Daoy (cell line): ENCODE data around the gene TET1. TPM values are rescaled to one million over a fixed set of nuclear protein-coding genes. Genes with fewer than 3 reads are reported as not detected.
"Not testable (repeated sequence)": the region's sequence is repeated elsewhere in the genome, so short reads cannot be mapped to it uniquely, and the experiment has no call there.

ENCODE experiments used
- DNase-seq: peaks from one replicate; pipeline ENCODE4 v3.0.0-alpha.2; 2015; ENCODE audit warnings: low read depth
- total RNA-seq: library from RNA; depleted of rRNA; stranded (reverse); fragments of >200 nt; shearing (Covaris generic); gene quantifications from 2 replicates; pipeline ENCODE4 v1.2.3, GENCODE V29; 2014

Gene TET1
- total RNA-seq, 1 experiment from 2014 or later, result 0.57 TPM

- no peak for DNase-seq
Measured at GRCh38 chr10:68611227-68611626, 51.1 kb downstream of the TET1 start.

- not testable (repeated sequence) for DNase-seq
Measured at GRCh38 chr10:68613974-68614373, 53.8 kb downstream of the TET1 start.

GRCh38 chr10:68617691-68618090 is 57.6 kb downstream of the TET1 start:
- not testable (repeated sequence) for DNase-seq

DNA sequence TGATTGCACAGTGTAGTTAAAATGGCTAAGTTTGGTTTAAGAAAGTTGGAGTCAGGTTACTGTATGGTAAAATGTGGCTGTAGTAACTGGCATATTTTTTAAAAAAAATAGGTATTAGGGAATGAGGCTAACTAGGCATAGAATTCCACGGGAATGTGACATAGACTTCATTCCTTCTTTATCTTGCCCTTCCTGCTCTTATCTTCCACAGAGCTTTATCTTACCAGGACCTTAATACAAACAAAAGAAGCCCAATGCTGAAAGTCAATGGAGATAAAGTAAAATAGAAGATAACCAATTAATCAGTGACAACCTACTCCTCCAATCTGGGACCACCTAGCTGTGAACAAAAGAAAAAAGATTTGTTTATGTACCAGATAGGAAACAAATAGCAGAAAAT is 58.1 kb downstream of the TET1 start:
- no peak for DNase-seq

DNA sequence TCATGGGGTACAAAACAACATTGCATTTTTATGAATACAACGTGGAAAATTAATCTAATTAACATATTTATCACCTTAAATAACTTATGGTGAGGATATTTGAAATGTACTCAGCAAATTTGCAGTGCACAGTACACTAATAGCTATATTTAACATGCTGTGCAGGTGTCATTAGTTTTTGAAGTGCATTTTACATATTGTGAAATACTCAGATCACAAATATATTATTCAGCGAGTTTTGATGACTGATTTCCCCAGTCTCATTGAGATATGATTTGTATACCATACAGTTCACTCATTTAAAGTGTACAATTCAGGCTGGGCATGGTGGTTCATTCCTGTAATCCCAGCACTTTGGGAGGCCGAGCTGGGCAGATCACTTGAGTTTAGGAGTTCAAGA is 59.5 kb downstream of the TET1 start:
- no peak for DNase-seq

DNA sequence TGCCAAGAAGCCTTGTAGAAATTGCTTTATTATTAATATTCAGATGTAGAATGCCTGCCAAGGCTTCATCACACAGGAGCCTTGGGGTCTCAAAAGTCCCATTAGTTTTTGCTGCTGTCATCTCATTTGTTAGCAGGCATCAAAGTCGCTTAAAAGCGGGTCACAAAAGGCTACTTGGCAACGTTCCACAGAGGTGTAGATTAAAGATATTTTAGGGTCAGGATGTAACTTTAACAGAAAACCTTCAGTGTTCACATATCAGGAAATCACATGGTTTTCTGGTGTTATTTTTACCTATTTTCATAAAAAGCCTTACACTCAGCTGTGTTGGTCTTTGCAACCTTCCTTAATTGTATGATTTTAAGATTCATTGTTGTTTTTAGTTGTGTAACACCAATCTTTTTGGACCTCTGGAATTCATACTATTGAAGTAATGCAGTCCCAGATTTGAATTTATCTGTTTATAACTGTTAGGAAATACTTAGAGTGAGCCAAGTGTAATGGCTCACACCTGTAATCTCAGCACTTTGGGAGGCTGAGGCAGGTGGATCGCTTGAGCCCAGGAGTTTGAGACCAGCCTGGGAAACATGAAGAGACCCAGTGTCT is 65.3 kb downstream of the TET1 start:
- DNase-seq, result no peak

DNA sequence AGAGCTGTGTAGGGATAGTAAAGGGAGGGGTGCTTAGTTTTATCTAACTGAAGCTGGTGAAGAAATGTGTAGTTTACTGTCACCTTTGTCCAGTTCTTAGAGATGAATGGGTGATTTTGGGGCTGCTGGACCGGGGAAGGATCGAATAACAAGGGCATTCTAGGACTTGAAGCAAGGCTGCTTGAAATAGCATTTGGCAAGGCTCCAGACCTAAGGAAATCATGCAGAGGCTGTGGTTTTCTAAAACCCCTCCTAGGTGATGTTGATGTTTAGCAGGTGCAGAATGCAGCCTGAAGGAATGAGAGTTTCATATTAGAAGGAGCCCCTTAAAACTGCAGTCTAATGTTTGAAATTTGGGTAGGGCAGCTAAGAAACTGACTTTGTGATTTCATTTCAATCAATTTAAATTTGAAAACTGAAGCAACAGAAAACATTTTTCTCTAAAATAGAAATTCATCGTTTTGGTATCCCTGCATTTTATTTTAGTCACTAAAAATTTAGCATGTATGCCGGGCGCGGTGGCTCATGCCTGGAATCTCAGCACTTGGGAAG is 68.5 kb downstream of the TET1 start:
- no peak for DNase-seq

DNA sequence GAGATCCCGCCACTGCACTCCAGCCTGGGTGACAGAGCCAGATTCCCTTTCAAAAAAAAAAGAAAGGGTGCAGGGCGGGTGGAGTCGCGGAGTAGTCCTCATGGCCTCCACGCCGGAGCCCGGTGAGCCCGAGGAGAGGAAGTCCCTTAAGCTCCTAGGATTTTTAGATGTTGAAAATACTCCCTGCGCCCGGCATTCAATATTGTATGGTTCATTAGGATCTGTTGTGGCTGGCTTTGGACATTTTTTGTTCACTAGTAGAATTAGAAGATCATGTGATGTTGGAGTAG is 72.1 kb downstream of the TET1 start:
- not testable (repeated sequence) for DNase-seq

DNA sequence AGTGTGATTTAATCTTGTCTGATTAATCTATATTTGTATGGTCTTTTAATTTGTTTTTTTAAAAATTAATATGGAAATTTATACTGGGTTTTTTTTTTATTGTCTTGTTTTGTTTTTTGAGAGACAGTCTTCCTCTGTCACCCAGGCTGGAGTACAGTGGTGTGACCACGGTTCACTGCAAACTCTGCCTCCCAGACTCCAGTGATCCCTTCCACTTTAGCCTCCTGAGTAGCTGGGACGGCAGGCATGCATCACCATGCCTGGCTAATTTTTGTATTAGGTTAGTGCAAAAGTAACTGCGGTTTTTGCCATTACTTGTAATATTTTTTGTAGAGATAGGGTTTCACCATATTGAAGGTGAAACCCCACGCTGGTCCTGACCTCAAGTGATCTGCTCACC is 73.1 kb downstream of the TET1 start:
- no peak for DNase-seq

- no peak for DNase-seq
Measured at GRCh38 chr10:68633816-68634466, 73.8 kb downstream of the TET1 start.

DNA sequence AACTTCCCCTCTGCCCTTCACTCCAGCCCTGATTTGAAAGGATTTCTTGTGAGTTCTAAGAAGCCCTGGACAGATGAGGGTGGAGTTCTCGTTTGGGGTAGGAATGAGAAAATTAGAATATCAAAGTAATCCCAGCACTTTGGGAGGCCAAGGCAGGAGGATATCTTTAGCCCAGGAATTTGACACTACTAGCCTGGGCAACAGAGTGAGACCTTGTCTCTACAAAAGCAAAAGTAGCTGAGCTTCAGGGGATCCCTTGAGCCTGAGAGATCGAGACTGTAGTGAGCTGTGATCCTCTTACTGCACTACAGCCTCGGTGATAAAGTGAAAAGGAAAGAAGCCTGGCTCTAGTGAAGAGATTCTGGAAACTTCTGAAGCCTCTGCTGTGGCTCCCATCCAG is 76.2 kb downstream of the TET1 start:
- no peak for DNase-seq

DNA sequence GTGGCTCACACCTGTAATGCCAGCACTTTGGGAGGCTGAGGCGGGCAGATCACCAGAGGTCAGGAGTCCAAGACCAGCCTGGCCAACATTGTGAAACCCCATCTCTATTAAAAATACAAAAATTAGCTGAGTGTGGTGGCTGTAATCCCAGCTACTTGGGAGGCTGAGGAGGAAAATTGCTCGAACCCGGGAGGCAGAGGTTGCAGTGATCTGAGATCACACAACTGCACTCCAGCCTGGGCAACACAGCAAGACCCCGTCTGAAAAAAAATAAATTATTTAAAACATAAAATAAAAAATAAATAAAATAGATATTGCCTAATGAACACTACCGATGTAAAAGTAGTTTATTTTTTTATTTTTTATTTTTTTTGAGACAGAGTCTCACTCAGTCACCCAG is 83.4 kb downstream of the TET1 start:
- DNase-seq, result not testable (repeated sequence)

- peak; percentile 26 for DNase-seq
Measured at GRCh38 chr10:68647672-68648341, 87.7 kb downstream of the TET1 start.

DNA sequence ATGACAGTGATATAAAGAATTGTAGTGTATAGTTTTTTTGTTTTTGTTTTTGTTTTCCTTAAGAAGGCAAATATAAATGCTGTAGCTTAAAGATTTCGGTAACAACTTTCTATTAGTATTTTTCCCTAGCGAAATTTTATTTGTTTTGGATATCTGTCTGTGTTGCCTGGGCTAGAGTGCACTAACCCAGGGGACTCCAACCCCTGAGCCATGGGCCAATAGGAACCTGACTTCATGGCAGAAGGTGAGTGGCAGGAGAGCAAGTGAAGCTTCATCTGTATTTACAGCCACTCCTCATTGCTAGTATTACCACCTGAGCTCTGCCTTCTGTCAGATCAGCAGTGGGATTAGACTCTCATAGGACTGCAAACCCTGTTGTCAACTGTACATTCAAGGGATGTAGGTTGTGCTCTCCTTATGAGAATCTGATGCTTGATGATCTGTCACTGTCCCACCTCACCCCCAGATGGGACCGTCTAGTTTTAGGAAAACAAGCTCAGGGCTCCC is 95.5 kb downstream of the TET1 start:
- DNase-seq, result no peak

GRCh38 chr10:68665841-68666240 is 105.7 kb downstream of the TET1 start:
- DNase-seq, result peak; percentile 6

GRCh38 chr10:68666280-68666760 is 106.2 kb downstream of the TET1 start:
- peak; percentile 22 for DNase-seq

- no peak for DNase-seq
Measured at GRCh38 chr10:68668231-68668630, 108.1 kb downstream of the TET1 start.

GRCh38 chr10:68668972-68669371 is 108.8 kb downstream of the TET1 start:
- DNase-seq, result no peak

GRCh38 chr10:68684413-68684812 is 124.3 kb downstream of the TET1 start:
- DNase-seq, result no peak

DNA sequence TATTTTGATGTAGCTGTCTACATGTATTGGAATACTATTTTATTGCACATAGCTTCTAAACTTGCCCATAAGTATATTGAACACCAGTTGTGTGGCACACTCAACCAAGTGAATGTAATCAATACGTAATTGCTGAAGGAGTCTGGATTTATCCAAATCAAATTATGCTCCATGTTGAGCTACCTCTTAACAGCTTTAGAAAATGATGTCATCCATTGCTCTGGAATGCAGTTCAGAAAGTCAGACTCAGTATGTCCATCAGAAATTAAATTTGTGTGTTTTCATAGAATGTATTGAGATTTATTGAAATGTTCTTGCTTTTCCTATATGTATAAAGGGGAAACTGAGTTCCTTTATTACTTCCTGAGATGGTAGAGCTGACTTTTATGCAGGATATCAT is 135.9 kb downstream of the TET1 start:
- no peak for DNase-seq

GRCh38 chr10:68697106-68697505 is 137.0 kb downstream of the TET1 start:
- no peak for DNase-seq

- no peak for DNase-seq
Measured at GRCh38 chr10:68700197-68700596, 140.1 kb downstream of the TET1 start.

GRCh38 chr10:68705548-68705947 is 145.4 kb downstream of the TET1 start:
- DNase-seq, result no peak
